Activated CD8-positive, alpha-beta T cell treated with anti-CD3 and anti-CD28 coated beads for 36 hours (primary cell): ENCODE data around the gene FDXACB1. TPM values are rescaled to one million over a fixed set of nuclear protein-coding genes. Genes with fewer than 3 reads are reported as not detected.
"Not testable (repeated sequence)": the region's sequence is repeated elsewhere in the genome, so short reads cannot be mapped to it uniquely, and the experiment has no call there.

Experiments
- ATAC-seq: fragments of 200-7000 bp; cut with Tn5 transposase; one replicate; pipeline ENCODE4 v1.10.0; 2021; ENCODE audit warnings: mild to moderate bottlenecking, moderate library complexity
- CTCF ChIA-PET: fragments of 350-600 bp; sonication (Branson Sonifier 250); formaldehyde crosslinking; loops from one replicate; lab custom pipeline; 2021; ENCODE audit warnings: antibody characterized with exemption; lab: Charles Lee
- POLR2A ChIA-PET: fragments of 350-600 bp; sonication (Branson Sonifier 250); formaldehyde crosslinking; loops from one replicate; lab custom pipeline; 2021; ENCODE audit warnings: antibody characterized with exemption; lab: Charles Lee
- DNase-seq: peaks from one replicate; pipeline ENCODE4 v3.0.0-alpha.2; 2020
- H3K27ac Mint-ChIP-seq: one replicate; pipeline ENCODE4 v1.8.0; 2021; ENCODE audit warnings: mild to moderate bottlenecking, mixed read lengths
- H3K27me3 Mint-ChIP-seq: one replicate; pipeline ENCODE4 v1.8.0; 2021; ENCODE audit warnings: mixed read lengths
- H3K36me3 Mint-ChIP-seq: one replicate; pipeline ENCODE4 v1.8.0; 2021; ENCODE audit warnings: low read depth, mixed read lengths
- H3K4me1 Mint-ChIP-seq: one replicate; pipeline ENCODE4 v1.8.0; 2021; ENCODE audit warnings: low read depth, mixed read lengths
- H3K4me3 Mint-ChIP-seq: one replicate; pipeline ENCODE4 v1.8.0; 2021; ENCODE audit warnings: mild to moderate bottlenecking, moderate library complexity, mixed read lengths
- H3K9me3 Mint-ChIP-seq: one replicate; pipeline ENCODE4 v1.8.0; 2021; ENCODE audit warnings: mixed read lengths
- intact Hi-C: fragments of 100-400 bp; cut with micrococcal nuclease; formaldehyde crosslinking; loops from one replicate; pipeline ENCODE4 v1.10.0; 2022
- total RNA-seq, 2 experiments: library from RNA; stranded (reverse); gene quantifications; one replicate each; pipeline ENCODE4 v1.2.3, GENCODE V29; 2021
- TF ChIP-seq, protein P1 (sequence below): fragments of 200-600 bp; IDR thresholded peaks from one replicate; pipeline ENCODE4 v1.8.0; 2022; ENCODE audit warnings: antibody characterized with exemption, mild to moderate bottlenecking

The FDXACB1 gene
- total RNA-seq, 2 experiments from 2014 or later = 6.9 to 7.1 TPM

GRCh38 chr11:111886032-111886431 lies 7.1 kb upstream of the FDXACB1 start:
- H3K4me1 Mint-ChIP-seq = peaks cover 6% of the 10 kb centered on the region
- no peaks in the 10 kb centered on the region for H3K9me3 Mint-ChIP-seq
- peaks cover 4% of the 10 kb centered on the region for H3K36me3 Mint-ChIP-seq
- no peak for DNase-seq
- no peak overlapping the region for H3K4me3 Mint-ChIP-seq
- POLR2A ChIA-PET = no interaction called here
- CTCF ChIA-PET = interaction anchor here (1.2 kb wide), 1 partner anchor 21 kb away, joined by 3 read pairs; no protein-coding TSS in a partner anchor
- TF ChIP-seq, protein P1, sequence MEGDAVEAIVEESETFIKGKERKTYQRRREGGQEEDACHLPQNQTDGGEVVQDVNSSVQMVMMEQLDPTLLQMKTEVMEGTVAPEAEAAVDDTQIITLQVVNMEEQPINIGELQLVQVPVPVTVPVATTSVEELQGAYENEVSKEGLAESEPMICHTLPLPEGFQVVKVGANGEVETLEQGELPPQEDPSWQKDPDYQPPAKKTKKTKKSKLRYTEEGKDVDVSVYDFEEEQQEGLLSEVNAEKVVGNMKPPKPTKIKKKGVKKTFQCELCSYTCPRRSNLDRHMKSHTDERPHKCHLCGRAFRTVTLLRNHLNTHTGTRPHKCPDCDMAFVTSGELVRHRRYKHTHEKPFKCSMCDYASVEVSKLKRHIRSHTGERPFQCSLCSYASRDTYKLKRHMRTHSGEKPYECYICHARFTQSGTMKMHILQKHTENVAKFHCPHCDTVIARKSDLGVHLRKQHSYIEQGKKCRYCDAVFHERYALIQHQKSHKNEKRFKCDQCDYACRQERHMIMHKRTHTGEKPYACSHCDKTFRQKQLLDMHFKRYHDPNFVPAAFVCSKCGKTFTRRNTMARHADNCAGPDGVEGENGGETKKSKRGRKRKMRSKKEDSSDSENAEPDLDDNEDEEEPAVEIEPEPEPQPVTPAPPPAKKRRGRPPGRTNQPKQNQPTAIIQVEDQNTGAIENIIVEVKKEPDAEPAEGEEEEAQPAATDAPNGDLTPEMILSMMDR = no peak
- H3K27me3 Mint-ChIP-seq = no peaks in the 10 kb centered on the region
- no peak overlapping the region for H3K27ac Mint-ChIP-seq
- intact Hi-C loops = no loop called here
- ATAC-seq = no peak

DNA sequence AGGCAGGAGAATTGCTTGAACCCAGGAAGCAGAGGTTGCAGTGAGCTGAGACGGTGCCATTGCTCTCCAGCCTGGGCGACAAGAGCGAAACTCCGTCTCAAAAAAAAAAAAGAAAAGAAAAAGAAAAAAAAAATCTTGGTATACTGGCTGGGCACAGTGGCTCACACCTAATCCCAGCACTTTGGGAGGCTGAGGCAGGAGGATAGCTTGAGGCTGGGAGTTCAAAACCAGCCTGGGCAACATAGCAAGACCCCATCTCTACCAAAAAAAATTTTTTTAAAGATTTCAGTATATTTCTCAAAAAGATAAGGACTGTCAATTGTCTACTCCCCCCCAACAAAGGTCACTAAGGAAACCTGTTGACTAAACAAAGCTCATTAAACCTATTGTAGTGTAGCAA lies 6.1 kb upstream of the FDXACB1 start:
- H3K27ac Mint-ChIP-seq, H3K27me3 Mint-ChIP-seq, intact Hi-C loops, ATAC-seq, H3K9me3 Mint-ChIP-seq, POLR2A ChIA-PET, H3K36me3 Mint-ChIP-seq, H3K4me3 Mint-ChIP-seq, DNase-seq: not testable (repeated sequence)
- CTCF ChIA-PET = interaction anchor here (1.2 kb wide), 1 partner anchor 22 kb away, joined by 3 read pairs; no protein-coding TSS in a partner anchor
- peaks cover 13% of the 10 kb centered on the region for H3K4me1 Mint-ChIP-seq

GRCh38 chr11:111882202-111882601 lies 3.2 kb upstream of the FDXACB1 start:
- ChIA-PET POLR2A (interaction anchor here (0.6 kb wide), 1 partner anchor 22 kb away, joined by 4 read pairs; no protein-coding TSS in a partner anchor), CTCF (interaction anchor here (0.9 to 2.1 kb wide), 6 partner anchors 11 to 138 kb away, joined by 4 to 10 read pairs (median 5); partner anchors contain the start of gene ALG9)
- intact Hi-C loops = no loop called here
- Mint-ChIP-seq H3K27me3 (no peaks in the 10 kb centered on the region), H3K4me1 (peaks cover 19% of the 10 kb centered on the region), H3K36me3 (peaks cover 5% of the 10 kb centered on the region), H3K27ac (no peak overlapping the region), H3K4me3 (no peak overlapping the region), H3K9me3 (no peaks in the 10 kb centered on the region)
- DNase-seq = no peak
- TF ChIP-seq, protein P1 = no peak
- ATAC-seq = no peak

- intact Hi-C loops = loop anchor here (2.0 to 10.0 kb wide), 3 partner anchors 47 to 205 kb away; partner anchors contain the start of genes SDHD and TIMM8B
- Mint-ChIP-seq H3K4me1 (peaks cover 24% of the 10 kb centered on the region), H3K9me3 (no peaks in the 10 kb centered on the region), H3K36me3 (peaks cover 19% of the 10 kb centered on the region), H3K27me3 (no peaks in the 10 kb centered on the region), H3K27ac (peak overlapping the region; percentile 99), H3K4me3 (peak overlapping the region; percentile 88)
- ChIA-PET CTCF (interaction anchor here (0.9 to 1.5 kb wide), 5 partner anchors 9 to 275 kb away, joined by 3 to 8 read pairs (median 4); partner anchors contain the start of gene ALG9), POLR2A (interaction anchor here (1.0 to 1.4 kb wide), 4 partner anchors 9 to 103 kb away, joined by 3 to 7 read pairs (median 4); no protein-coding TSS in a partner anchor)
- TF ChIP-seq, protein P1 = no peak
- DNase-seq = no peak
- peak; percentile 0 for ATAC-seq
These were observed 634 bp upstream of the FDXACB1 start for GRCh38 chr11:111879637-111879960.

DNA sequence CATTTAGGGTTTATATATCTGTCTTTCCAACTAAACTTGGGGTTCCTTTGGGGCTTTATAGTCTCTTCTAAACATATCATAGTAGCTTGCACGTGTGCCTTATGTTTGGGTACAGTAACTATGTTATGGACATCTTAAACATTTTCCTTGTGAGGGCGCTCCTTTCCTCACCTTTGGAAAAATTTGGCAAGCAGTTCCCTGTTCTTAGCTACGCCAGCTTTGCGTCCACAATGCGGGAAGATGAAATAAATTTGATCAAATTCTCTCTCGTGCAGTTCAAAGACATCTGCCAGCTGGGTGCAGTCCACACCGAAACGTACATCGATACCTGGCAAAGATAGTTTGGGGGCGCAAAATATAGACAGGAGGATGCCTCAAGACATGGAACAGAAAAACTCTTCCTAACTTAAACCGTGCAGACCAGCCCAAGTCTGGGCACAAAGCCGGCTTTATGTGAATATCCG lies 548 bp downstream of the FDXACB1 start:
- POLR2A ChIA-PET = interaction anchor here (0.8 to 1.4 kb wide), 2 partner anchors 48 to 203 kb away, joined by 3 read pairs; no protein-coding TSS in a partner anchor
- no peak for ATAC-seq

More for the DNA sequence above, 548 bp downstream of the FDXACB1 start:
- Mint-ChIP-seq H3K27me3 (no peaks in the 10 kb centered on the region), H3K27ac (peak overlapping the region; percentile 99), H3K4me3 (peak overlapping the region; percentile 88), H3K9me3 (no peaks in the 10 kb centered on the region), H3K36me3 (peaks cover 20% of the 10 kb centered on the region), H3K4me1 (peaks cover 24% of the 10 kb centered on the region)
- no peak for DNase-seq
- intact Hi-C loops = loop anchor here (2.0 to 10.0 kb wide), 3 partner anchors 48 to 206 kb away; partner anchors contain the start of genes SDHD and TIMM8B
- CTCF ChIA-PET = interaction anchor here (0.8 to 1.7 kb wide), 6 partner anchors 9 to 292 kb away, joined by 3 to 6 read pairs (median 3); no protein-coding TSS in a partner anchor
- TF ChIP-seq, protein P1 = no peak
